Erythroblast (primary cell): ENCODE measurements around the gene NPRL2.
A peak's percentile ranks its signal among the peaks of the same experiment; 100 is the strongest.

Experiments used
- DNase-seq, 2 experiments: peaks; one replicate each; lab custom pipeline; 2025; lab: John Stamatoyannopoulos, UW
- GATA1 ChIP-seq: IDR thresholded peaks from 2 replicates; pipeline ENCODE4 v1.6.1; 2011; ENCODE audit warnings: low read depth, mild to moderate bottlenecking, control low read depth, low read length, moderate library complexity
- POLR2A ChIP-seq: IDR thresholded peaks from 2 replicates; pipeline ENCODE4 v1.6.1; 2011; ENCODE audit warnings: mild to moderate bottlenecking, low read length

NPRL2 gene

GRCh38 chr3:50350527-50351322 is at the start of gene NPRL2, which contains the start of gene CYB561D2:
TSS of gene NPRL2 (minus strand) at chr3:50350775. CDS start at chr3:50350652, 123 bp downstream.
TSS of gene CYB561D2 (plus strand) at chr3:50350862. CDS start at chr3:50351434, 572 bp downstream.
- TF ChIP-seq POLR2A: peak; percentile 92
- no peak for TF ChIP-seq GATA1
- DNase-seq: peak; percentile 96

DNA sequence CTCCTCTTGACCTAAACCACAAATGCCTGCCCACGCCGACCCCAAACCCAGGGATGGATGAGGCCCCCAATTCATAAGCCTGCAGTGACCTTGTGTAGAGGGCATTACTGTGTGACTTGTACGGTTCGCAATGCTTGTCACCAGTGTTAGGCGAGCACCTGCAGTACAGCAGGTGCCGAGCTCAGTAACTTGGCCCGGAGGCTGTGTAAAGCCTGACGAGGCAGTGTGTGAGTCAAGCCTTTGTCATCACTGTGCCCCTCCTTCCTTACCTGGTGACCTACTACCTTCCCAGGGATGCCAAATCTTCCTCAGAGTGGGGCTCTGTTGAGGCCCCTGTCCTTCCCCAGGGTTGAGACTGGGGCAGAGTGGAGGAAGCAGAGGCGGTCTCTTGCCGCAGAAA is 45.9 kb upstream of the NPRL2 start:
- TF ChIP-seq GATA1: no peak
- no peak for TF ChIP-seq POLR2A
- no peak for DNase-seq

- DNase-seq: no peak
- TF ChIP-seq POLR2A (no peak), GATA1 (no peak)
Observed at GRCh38 chr3:50395070-50395860, 44.7 kb upstream of the NPRL2 start.

- no peak for DNase-seq
- TF ChIP-seq GATA1: no peak
- TF ChIP-seq POLR2A: no peak
Observed at GRCh38 chr3:50393061-50393460, 42.5 kb upstream of the NPRL2 start.

DNA sequence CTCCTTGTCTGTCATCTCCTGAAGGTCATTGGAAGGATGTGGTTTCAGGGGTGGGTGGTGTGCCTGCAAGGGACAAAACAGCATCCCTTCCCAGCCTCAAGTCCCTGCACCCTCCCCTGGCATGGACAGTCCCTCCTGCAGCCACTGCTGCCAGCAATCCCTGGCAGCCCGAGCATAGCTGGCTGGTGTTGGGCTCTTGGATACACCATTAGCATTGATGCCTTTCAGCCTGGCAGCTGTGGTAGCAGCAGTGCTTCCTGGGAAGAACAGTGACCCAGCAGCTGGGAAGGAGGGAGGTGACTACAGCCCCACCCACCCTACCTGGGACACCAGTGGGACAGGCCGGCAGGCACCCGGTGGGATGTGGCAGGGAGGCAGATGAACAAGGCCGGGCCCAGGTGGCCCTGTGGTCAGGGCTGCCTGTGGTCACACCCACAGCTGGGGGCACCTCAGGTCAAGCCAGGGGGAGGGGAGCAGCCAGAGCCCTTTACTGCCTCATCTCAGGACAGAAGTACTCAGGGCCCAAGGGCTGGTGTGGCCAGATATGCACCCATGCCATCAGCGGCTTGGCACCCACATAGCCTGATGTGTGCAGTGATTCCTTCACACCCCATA is 41.6 kb upstream of the NPRL2 start:
- DNase-seq: peak in 1 of 2 experiments; percentile 16
- TF ChIP-seq POLR2A (no peak), GATA1 (no peak)

- peak; percentile 65 to 80 for DNase-seq
- TF ChIP-seq GATA1 (no peak), POLR2A (no peak)
Observed at GRCh38 chr3:50390508-50391224, 40.1 kb upstream of the NPRL2 start.

- TF ChIP-seq GATA1 (no peak), POLR2A (no peak)
- no peak for DNase-seq
Observed at GRCh38 chr3:50389414-50389767, 38.8 kb upstream of the NPRL2 start.

GRCh38 chr3:50388720-50389413 is 38.3 kb upstream of the NPRL2 start:
- TF ChIP-seq POLR2A (no peak), GATA1 (no peak)
- no peak for DNase-seq

- no peak for TF ChIP-seq POLR2A
- TF ChIP-seq GATA1: no peak
- peak; percentile 30 to 32 for DNase-seq
Observed at GRCh38 chr3:50388016-50388719, 37.6 kb upstream of the NPRL2 start.

DNA sequence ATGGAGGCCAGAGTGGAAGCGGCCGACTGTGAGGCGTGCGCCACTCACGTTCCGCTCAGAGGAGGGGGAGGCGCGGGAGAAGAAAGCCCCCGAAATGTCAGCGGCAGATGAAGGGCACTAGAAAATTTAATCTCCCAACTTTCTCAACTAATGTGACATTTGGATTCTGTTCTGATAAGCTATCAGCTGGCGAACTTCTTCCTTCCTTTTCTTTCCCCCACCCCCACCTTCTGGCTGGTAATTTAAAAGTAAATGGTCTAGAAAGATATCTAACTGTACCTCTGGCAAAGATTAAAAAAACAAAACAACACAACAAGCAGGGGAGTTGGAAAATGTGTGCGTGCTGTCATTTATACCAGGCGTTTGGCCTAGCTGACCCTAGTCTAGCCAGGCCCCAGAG is 35.2 kb upstream of the NPRL2 start:
- TF ChIP-seq GATA1 (no peak), POLR2A (no peak)
- DNase-seq: peak; percentile 9 to 57

GRCh38 chr3:50383750-50384149 is 33.2 kb upstream of the NPRL2 start:
- DNase-seq: no peak
- TF ChIP-seq POLR2A (no peak), GATA1 (no peak)

- TF ChIP-seq POLR2A (no peak), GATA1 (no peak)
- no peak for DNase-seq
Observed at GRCh38 chr3:50382722-50383121, 32.1 kb upstream of the NPRL2 start.

DNA sequence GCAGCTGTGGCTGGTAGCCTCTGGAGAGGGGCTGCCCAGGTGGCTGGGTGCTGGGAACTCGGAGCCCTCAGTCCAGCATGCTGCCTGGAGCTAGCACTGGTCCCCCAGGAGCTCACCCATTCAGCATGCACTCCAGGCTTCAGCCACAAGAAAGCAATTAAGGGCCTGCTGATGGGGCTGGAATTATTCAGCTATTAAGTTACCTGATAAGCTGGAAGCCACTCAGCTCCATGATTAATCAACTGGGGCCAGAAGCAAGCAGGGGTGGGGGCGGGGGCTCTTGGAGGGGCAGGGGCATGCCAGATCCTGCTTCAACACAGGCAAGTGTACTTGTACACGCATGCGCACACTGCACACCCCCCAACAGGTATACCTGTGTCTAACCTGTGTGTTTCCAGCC is 30.8 kb upstream of the NPRL2 start:
- DNase-seq: peak; percentile 14 to 34
- TF ChIP-seq GATA1: no peak
- no peak for TF ChIP-seq POLR2A
